Measurements from ENCODE around the gene ASTN2. TPM values are rescaled to one million over a fixed set of nuclear protein-coding genes. Genes with fewer than 3 reads are reported as not detected.

Gene ASTN2
- total and polyA plus RNA-seq, 9 of the 15 experiments (the other 6 are each of a cell fraction or from before 2014, with no cell fraction given), result 0.56 to 3.5 (median 1.9) TPM

GRCh38 chr9:116420993-116421538 lies 993.8 kb downstream of the ASTN2 start (continued):
- TF ChIP-seq ZNF318 (IDR thresholded peaks at IDR 0.05; ENCODE audit: borderline replicate concordance in 1 of 2, low read depth in 1 of 2), result no peak
- TF ChIP-seq SRSF9 (IDR thresholded peaks at IDR 0.05; ENCODE audit: borderline replicate concordance, low read depth, low read length), result no peak
- no peak for TF ChIP-seq HOMEZ (CRISPR knock-in tag; IDR thresholded peaks at IDR 0.05)
- TF ChIP-seq SRSF3 (IDR thresholded peaks at IDR 0.05; ENCODE audit: insufficient read depth, low read length), result no peak
- no peak for TF ChIP-seq CREB5 (CRISPR knock-in tag; IDR thresholded peaks at IDR 0.05)
- TF ChIP-seq MYNN (IDR thresholded peaks at IDR 0.05), result peak; percentile 67
- no peak for TF ChIP-seq MYNN (CRISPR knock-in tag; IDR thresholded peaks at IDR 0.05)
- TF ChIP-seq AFF4 (CRISPR knock-in tag; IDR thresholded peaks at IDR 0.05), result no peak
- no peak for TF ChIP-seq ZNF282 (CRISPR knock-in tag; IDR thresholded peaks at IDR 0.05)
- no peak for TF ChIP-seq CBX3 (IDR thresholded peaks at IDR 0.05; ENCODE audit: borderline replicate concordance in 1 of 2, low read length in 2 of 2)
- TF ChIP-seq ATF4 (CRISPR knock-in tag; IDR thresholded peaks at IDR 0.05), result peak; percentile 18; the same call in 1 of the 2 replicates

Data from K562 (cell line).